NCI-H2081 (cell line): ENCODE data around the gene WDR46.
A peak's percentile ranks its signal among the peaks of the same experiment; 100 is the strongest.

ENCODE experiments used
- DNase-seq, 2 experiments: peaks; one replicate each; lab custom pipeline; 2025; lab: John Stamatoyannopoulos, UW

WDR46 gene

DNA sequence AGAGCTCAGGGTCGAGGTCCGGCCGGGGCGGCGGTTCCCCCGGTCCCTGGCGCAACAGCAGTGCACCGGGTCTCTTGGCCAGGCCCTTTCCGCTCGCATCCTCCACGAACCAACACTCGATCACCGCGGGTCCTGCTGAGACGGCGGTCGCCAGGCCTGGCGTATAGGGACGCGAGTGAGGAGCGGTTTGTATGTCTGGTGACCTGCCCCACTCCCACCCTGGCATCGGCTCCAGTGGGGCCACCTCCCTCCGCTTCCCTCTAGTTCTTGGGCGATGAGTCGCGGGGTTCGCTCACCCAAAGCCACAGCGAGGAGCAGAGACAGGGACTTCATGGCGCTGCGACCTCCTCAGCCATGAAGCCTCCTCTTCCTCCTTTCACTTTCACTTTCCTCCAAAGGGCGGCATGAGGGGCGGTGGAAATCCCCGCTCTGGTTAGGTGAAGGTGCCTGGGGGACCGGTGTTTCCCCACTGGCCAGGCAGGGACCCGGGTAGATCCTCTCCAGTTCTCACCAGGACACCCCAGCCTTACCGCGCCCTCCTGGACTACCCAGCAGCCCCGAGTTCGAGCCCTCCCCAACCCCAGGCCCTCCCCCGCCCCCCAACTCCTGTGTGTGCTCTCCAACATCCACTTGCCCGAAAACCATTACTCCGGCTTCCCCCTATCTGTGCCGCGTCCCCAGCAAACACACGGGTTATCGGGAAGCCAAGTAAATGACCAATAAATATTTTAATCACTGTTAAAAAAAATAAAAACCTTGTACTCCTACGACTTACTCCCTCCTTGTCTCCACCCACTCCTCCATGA, 24.9 kb upstream of the WDR46 start, which contains the start of gene TAPBP:
Gene TAPBP, minus strand, starts transcription at position 370 of the 806 bp plus-strand sequence. Its CDS starts 37 bp downstream, at position 333.
- DNase-seq, result peak in 1 of 2 experiments; percentile 32

GRCh38 chr6:33313105-33313708, 24.2 kb upstream of the WDR46 start:
- DNase-seq, result peak; percentile 34 to 45

DNA sequence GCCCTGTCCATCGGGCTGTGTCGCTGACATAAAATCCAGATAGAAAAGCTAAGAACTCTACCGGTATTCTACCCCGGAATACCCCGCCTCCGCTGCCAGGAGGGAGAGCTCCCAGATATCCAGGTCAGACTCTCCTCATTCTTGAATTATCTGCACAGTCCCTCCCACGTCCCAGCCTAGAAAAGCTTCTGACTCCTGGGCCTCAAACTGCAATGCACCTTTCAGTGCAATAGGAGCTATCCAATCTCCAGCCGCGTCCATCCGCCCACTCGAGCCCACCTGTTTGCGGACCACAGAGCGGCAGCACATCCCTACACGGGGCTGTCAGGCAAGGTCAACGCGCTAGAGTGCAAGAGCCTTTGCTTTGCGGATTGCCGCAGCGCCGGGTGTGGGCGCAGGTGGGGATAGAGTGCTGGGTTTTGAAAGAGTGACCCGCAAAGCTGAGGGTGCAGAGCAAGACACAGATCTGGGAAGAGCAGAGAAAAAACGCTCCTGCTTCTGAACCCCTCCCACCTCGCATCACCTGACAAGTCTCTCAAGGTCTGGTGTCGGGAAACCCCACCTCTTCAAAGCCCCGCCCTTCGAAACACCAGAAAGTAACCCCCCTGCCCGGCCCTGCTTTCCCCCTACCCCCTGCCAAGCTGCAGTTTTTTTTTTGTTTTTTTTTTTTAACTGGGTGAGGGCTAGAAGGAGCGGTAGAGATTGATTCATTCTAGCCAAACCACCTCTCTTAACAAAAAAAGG, 23.5 kb upstream of the WDR46 start:
- peak; percentile 82 to 83 for DNase-seq

DNA sequence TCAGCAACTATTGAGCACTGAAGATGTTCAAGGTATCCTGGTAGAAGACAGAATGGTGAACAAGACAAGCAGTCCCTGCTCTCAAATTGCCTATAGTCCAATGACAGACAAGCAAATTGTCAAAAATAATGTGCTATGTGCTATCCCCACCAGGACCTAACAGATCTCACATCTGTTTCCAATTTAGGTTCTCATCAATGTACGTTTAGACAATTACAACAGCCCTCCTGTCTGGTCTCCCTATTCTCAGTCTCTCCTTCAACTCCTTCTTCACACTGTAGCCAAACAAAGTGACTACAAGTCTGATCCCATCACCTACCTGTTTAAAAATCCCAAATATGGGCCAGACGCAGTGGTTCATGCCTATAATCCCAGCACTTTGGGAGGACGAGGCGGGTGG, 17.3 kb upstream of the WDR46 start:
- DNase-seq, result no peak

- DNase-seq, result no peak
Measured at GRCh38 chr6:33305052-33305451, 16.0 kb upstream of the WDR46 start.

- no peak for DNase-seq
Measured at GRCh38 chr6:33304216-33304615, 15.2 kb upstream of the WDR46 start.

DNA sequence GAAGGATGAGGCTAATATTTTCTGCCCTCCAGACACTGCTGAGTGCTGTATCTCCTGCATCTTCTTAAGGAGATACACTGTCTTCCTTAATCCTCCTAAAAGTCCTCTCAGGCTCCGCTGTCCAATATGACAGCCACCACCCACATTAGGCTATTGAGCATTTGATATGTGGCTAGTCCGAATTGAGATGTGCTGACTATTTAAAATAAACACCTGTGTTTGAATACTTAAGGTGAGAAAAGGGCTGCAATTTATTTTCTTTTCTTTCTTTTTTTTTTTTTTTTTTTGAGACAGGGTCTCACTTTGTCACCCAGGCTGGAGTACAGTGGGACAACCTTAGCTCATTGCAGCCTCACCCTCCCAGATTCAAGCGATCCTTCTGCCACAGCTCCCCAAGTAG, 12.8 kb upstream of the WDR46 start:
- no peak for DNase-seq

- peak; percentile 89 to 93 for DNase-seq
Measured at GRCh38 chr6:33299237-33299944, 10.4 kb upstream of the WDR46 start.

- DNase-seq, result peak; percentile 62 to 74
Measured at GRCh38 chr6:33298773-33299236, 9.8 kb upstream of the WDR46 start, which contains the start of gene RGL2. Gene RGL2, minus strand, starts transcription at chr6:33298942. Its CDS starts 332 bp downstream, at chr6:33298610.

DNA sequence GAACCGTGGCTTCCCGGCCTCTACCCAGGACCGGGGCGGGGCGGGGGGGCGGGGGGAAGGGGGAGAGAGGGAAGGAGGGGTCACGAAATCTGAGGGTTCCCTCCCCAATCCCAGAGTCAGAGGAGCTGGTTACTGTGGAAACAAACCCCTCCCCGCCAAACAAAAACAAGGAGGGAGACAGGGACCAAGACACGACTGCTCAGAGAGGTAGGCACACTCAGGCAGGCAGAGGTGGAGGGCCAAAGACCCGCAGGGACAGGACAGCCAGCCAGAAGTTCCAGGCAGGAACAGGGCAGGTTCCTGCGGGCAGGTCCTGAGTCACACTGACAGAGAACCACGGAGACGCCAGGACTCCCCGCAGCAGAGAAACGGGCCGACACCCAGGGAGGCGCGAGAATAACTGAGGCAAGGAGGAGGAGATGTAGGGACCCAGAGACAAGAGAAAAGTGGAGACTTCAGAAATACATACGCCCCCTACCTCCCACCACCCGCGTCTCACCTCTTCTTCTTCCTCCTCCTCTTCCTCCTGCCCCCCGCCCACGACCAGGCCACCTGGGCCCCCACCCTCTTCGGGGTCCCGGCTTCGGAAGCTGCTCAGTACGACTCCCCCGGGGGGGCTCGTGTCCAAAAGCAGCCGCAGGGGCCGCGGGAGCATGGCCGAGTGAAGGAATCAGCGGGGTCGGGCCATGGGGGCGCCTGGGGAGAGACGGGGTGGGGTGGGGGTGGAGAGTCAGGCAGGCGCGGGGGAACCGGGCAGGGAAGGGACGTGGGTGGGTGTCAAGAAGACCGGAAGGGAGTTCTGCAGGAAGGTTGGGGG, 9.1 kb upstream of the WDR46 start:
- DNase-seq, result peak in 1 of 2 experiments; percentile 36

GRCh38 chr6:33297406-33297955, 8.4 kb upstream of the WDR46 start:
- DNase-seq, result no peak

GRCh38 chr6:33296797-33297405, 7.9 kb upstream of the WDR46 start:
- no peak for DNase-seq

DNA sequence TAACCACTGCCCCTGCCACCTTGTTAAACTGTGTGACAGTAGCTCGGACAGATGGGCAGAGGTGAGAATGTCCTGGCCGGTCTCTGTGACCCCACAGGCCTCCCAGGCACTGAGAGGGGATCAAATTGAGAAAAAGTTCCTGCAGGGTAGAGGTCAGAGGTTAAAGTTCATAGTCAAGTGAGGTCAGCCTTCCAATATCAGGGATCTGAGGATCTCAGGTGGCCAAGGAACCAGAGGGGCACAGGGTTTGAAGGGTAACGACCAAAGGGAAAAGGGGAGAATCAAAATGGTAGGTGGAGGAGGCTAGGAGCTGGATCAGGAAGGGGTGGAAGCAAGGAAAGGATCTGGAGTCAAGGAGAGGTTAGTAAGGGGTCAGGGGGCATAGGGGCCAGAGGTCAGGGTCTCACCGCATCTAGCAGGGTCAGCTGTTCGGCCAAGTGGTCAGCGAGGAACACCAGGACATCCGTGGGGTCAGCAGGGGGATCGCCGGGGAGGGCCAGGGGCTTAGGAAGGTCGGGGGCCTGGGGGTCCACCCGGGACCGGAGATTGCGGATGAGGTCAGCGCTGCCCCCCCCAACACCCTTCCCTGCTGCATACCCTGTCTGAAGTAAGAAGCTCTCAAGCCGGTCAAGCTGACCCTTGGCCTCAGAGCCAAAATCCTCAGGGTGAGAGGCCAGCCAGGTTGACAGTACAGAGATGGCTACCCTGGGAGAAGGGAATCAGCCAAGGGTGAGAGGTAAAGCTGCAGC, 6.8 kb upstream of the WDR46 start:
- no peak for DNase-seq

DNA sequence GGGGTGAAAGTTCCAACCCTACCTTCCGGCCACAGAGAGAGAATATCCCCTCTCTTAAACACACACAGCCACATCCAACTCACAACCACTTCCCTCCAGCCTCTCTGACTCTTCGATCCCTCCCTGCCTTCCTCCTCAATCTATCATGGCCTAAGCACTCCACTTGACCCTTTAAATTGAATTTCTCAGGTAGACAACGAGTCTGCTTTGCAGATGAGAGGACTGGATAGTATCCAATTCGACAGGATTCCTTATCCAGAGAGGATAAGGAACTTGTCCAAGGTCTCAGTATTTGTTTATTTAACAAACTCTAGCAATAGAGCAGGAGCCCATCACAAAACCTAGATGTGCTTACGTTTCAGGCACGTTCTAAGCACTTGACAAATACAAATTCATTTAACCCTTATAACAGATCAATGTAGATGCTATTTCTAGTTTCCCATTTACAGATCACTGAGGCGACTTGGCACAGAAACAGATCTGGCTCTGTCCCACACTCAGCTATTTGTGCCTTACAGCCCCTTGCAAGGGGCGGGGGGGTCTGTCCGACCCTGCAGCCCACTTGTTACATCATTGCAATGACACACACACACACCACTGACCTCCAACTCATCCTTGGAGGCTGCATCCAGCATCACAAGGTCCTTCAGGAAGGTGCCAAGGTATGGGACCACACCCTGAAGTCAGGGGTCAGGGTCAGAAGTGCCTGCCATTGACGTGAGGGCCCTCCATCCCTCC, 5.2 kb upstream of the WDR46 start:
- DNase-seq, result no peak

DNA sequence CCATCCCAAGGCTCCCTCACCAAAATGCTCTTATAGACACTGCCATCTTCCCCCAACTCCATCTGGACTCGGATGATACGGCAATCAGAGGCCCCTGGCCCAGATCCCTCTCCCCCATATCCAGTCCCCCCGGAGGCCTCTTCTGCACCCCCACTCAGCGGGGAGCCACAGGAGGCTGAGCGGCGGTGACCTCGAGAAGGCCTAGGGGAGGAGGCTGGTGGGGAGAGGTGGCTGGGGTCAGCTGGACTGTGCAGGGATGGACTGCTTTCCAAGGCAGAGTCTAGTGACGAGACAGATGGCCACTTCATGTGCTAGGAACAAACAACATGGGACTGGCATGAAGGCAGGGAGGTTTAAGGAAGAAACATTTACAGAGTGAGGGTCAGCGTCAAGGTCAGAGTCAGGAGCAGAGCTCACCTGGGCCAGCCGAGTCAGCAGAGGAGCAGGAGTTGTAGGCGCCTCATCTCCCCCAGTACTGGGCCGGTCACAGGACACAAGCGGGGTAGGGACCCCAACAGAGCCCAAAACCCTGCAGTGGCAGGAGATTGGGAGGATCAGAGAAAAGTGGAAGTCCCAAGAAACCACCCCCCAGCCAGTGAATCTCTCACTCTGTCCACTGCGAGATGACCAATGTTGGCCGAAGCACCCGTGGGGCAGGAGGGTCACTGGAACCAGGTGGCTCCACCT, 4.1 kb upstream of the WDR46 start:
- no peak for DNase-seq

DNA sequence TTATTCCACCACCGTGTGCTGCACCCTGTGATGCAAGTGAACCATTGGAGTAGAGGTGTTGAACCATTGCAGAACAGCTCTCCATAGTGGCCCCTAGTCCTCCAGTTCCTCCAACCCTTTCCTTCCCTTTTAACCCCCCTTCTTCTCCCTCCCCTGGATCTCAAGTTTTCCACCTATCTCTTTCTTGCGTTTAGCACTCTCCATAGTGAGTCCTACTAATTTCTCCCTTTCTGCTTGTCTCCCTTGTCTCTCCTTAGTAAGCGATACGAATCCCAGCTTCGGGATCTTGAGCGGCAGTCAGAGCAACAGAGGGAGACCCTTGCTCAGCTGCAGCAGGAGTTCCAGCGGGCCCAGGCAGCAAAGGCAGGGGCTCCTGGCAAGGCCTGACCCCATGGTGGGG, 1.4 kb upstream of the WDR46 start:
- no peak for DNase-seq

- DNase-seq, result no peak
Measured at GRCh38 chr6:33289784-33290315, 811 bp upstream of the WDR46 start.
